T-helper 1 cell treated with Interleukin-12 subunit alpha and Interleukin-12 subunit beta and Interleukin-4 antibody, amounts not matched to agents 30 μg/mL and 1 μg/mL, for 36 hours (primary cell): ENCODE data around the gene PLAAT4.

Experiments used
- H3K27ac Mint-ChIP-seq: one replicate; pipeline ENCODE4 v1.8.0; 2021; ENCODE audit warnings: mild to moderate bottlenecking, mixed read lengths
- H3K27me3 Mint-ChIP-seq: one replicate; pipeline ENCODE4 v1.8.0; 2021; ENCODE audit warnings: low read depth, mixed read lengths
- H3K36me3 Mint-ChIP-seq: one replicate; pipeline ENCODE4 v1.8.0; 2021; ENCODE audit warnings: low read depth, mixed read lengths
- H3K4me1 Mint-ChIP-seq: one replicate; pipeline ENCODE4 v1.8.0; 2021; ENCODE audit warnings: low read depth, mixed read lengths
- H3K4me3 Mint-ChIP-seq: one replicate; pipeline ENCODE4 v1.8.0; 2021; ENCODE audit warnings: mild to moderate bottlenecking, moderate library complexity, mixed read lengths
- H3K9me3 Mint-ChIP-seq: one replicate; pipeline ENCODE4 v1.8.0; 2021; ENCODE audit warnings: mixed read lengths

PLAAT4 gene, protein sequence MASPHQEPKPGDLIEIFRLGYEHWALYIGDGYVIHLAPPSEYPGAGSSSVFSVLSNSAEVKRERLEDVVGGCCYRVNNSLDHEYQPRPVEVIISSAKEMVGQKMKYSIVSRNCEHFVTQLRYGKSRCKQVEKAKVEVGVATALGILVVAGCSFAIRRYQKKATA

DNA sequence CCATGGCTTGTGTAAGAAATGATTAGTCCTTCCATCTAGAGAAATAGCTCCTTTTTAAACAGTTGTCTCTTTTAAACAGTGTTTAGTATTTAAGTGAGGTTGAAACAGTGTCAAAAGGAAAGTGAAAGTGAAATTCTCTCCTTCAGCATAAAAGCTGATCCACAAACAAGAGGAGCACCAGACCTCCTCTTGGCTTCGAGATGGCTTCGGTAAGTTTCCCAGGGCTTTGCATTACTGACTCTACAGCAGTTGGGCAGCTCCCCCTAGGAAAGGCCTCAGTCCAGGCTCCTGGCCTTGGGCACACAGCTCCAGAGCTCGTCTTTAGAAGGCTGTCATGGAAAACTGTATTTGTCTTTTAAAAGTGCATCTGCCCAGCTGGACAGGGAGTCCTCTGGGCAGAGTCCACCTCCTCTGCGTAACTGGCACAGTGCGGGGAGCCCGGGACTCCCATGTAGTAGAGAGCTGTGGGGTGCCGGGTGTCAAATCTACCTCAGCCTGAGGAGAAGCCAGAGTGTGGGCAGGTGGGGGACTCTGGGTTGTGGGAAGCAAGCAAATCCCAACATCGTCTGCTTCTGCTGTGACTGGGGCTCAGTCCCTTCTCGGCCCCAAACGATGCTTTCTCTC is at the start of gene PLAAT4:
Gene PLAAT4, plus strand, starts transcription at position 140 of the 624 bp plus-strand sequence. Its CDS starts 61 bp downstream, at position 201.
- Mint-ChIP-seq H3K9me3 (no peaks in the 10 kb centered on the region), H3K4me3 (peak within 1 kb of the TSS; percentile 87), H3K27me3 (no peaks in the 10 kb centered on the region), H3K36me3 (peaks cover 5% of the 10 kb centered on the region), H3K27ac (peak within 1 kb of the TSS; percentile 96), H3K4me1 (peaks cover 73% of the 10 kb centered on the region)

DNA sequence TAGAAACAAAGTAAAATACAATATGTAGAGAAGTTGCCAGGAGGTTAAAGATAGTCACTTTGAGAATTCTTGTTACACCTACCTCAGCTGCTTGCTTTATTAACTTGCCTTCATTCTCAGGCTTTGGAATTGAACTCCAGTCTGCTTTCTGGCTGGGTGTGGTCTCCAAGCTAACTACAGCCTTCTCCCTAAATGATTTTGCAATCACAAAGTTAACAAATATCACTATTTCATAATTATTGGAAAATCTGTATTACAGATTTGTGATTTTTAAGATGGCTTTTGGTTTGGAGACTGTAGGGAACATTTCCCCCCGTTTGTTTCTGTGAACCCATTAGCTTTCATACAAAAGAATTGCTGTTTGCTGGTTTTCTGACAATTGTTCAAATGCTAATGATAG is 47.8 kb upstream of the PLAAT4 start:
- peaks cover 5% of the 10 kb centered on the region for H3K4me1 Mint-ChIP-seq
- no peak overlapping the region for H3K4me3 Mint-ChIP-seq
- H3K27ac Mint-ChIP-seq = no peak overlapping the region
- peaks cover 16% of the 10 kb centered on the region for H3K9me3 Mint-ChIP-seq
- no peaks in the 10 kb centered on the region for H3K36me3 Mint-ChIP-seq
- peaks cover 85% of the 10 kb centered on the region for H3K27me3 Mint-ChIP-seq

DNA sequence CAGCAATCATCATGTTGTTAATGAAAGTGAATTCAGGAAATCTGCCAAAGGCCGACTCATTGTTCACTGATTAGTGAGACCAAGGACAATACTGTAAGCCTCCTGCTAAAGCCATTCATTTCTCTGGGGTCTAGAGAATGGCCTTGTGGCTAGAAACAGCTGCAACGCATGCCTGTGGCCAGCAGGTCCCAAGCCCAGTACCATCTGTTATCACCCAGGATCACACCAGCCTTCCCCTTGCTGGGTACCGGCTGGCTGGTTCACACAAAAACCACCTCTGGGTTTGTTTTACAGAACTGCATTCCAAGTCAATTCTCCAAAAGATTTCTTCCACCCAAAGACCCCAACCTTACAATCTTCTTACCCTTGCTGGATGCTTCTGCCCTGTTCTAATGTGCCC is 46.7 kb upstream of the PLAAT4 start:
- Mint-ChIP-seq H3K4me1 (peaks cover 5% of the 10 kb centered on the region), H3K27me3 (peaks cover 84% of the 10 kb centered on the region), H3K27ac (no peak overlapping the region), H3K36me3 (no peaks in the 10 kb centered on the region), H3K4me3 (no peak overlapping the region), H3K9me3 (peaks cover 8% of the 10 kb centered on the region)

DNA sequence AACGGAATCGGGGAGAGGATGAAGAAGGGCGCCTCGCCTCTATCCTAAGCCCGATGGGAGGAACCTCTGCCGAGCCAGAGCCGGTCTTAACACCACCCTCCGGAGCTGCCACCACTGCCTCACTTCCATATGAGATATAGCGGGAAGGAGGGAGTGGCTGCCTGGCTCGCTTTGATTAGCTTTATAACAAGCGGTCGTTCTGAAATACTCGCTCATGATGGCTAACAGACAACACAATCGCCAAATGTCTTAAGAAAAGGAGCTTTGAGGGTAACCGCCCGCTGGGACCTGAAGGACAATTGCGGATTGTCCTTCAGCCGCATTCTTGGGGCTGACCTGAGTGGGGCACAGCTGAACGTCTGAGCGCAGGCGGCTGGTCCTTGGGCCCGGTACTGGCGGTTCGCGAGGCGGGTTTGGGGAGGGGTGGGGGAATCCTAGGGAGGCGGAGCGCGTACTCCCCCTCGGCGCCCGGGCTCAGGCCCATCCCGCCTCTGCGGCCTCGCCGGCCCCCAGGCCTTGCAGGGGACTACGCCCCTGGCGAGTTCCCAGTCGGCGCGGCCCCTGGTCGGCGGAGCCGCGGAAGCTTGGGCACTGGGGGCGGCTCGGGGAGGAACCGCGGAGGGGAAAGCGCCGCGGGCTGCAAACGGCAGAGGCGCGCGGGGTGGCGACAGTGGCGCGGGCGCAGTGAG is 45.9 kb upstream of the PLAAT4 start, which contains the start of gene PLAAT5:
Gene PLAAT5, minus strand, starts transcription at position 617 of the 689 bp plus-strand sequence. Its CDS starts 133 bp downstream, at position 484.
- Mint-ChIP-seq H3K27ac (no peak within 1 kb of the TSS), H3K4me3 (peak within 1 kb of the TSS; percentile 48), H3K9me3 (peaks cover under 1% of the 10 kb centered on the region), H3K36me3 (no peaks in the 10 kb centered on the region), H3K4me1 (peaks cover 5% of the 10 kb centered on the region), H3K27me3 (peaks cover 79% of the 10 kb centered on the region)

DNA sequence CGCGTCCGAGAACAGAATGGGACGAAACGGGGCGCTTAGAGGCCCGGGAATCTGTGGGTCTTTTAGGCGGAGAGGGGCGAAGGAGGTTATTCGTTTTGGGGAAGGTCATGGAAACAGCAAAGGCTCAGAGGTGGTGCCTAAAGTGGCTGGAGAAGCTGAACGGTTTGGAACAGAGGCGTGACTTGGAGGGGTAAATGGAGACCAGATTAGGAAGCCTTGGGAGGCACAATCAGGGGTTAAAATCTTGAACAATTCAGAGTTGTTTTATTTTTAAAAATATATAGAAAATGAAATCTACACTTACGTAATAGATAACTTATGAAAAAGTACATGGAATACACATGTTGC is 45.4 kb upstream of the PLAAT4 start:
- peaks cover 5% of the 10 kb centered on the region for H3K4me1 Mint-ChIP-seq
- H3K9me3 Mint-ChIP-seq = no peaks in the 10 kb centered on the region
- no peak overlapping the region for H3K27ac Mint-ChIP-seq
- peaks cover 77% of the 10 kb centered on the region for H3K27me3 Mint-ChIP-seq
- H3K4me3 Mint-ChIP-seq = peak overlapping the region; percentile 48
- H3K36me3 Mint-ChIP-seq = no peaks in the 10 kb centered on the region

DNA sequence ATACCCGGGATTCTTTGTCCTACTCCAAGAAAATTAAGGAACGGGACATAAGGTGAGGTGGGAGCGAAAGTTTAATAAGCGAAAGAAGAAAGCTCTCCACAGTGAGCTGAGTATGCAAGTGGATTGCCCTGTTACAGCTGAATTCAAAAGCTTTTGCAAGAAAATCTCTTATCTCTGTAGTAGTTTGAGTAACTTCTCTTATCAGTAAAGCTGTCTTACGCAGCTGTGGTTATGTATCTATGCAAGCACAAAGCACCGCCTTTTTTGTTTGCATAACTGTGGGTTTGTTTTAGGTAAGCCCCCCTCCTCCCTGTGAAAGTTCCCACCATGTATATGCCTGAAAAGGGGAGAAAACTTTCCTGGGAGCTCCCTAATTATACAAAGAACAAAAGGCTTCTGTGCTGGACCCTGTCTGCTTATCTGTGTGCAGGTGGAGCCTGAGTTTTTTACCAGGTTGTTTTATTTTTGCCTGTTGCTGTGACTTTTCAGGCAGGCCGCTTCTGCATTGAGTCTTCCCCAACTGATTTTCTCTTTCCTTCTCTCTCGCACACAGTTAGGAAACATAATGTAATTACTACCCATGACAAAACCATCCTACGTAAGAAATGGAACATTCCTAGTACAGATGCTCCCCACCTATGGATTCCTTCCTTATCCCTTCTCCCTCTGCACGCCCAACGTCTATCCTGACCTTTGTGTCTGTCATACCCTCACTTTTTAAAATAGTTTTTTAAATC is 44.8 kb upstream of the PLAAT4 start:
- peaks cover 5% of the 10 kb centered on the region for H3K4me1 Mint-ChIP-seq
- no peak overlapping the region for H3K27ac Mint-ChIP-seq
- H3K9me3 Mint-ChIP-seq = no peaks in the 10 kb centered on the region
- H3K4me3 Mint-ChIP-seq = no peak overlapping the region
- no peaks in the 10 kb centered on the region for H3K36me3 Mint-ChIP-seq
- H3K27me3 Mint-ChIP-seq = peaks cover 78% of the 10 kb centered on the region

DNA sequence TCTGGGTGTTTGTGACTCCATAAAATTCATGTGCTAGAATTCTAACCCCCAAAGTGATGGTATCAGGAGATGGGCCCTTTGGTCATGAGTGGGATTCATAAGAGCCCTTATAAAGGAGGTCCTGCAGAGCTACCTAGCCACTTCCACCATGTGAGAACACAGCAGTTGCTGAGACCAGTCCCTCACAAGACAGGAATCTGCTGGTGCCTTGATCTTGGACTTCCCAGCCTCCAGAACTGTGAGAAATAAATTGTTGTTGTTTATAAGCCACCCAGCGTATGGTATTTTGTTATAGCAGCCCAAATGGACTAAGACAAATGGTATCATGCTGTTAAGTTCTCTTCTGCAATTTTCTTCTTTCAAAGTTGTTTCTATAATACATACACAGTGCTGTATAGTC is 44.2 kb upstream of the PLAAT4 start:
- Mint-ChIP-seq H3K4me3 (no peak overlapping the region), H3K4me1 (peaks cover 5% of the 10 kb centered on the region), H3K27ac (no peak overlapping the region), H3K36me3 (no peaks in the 10 kb centered on the region), H3K9me3 (no peaks in the 10 kb centered on the region), H3K27me3 (peaks cover 80% of the 10 kb centered on the region)

DNA sequence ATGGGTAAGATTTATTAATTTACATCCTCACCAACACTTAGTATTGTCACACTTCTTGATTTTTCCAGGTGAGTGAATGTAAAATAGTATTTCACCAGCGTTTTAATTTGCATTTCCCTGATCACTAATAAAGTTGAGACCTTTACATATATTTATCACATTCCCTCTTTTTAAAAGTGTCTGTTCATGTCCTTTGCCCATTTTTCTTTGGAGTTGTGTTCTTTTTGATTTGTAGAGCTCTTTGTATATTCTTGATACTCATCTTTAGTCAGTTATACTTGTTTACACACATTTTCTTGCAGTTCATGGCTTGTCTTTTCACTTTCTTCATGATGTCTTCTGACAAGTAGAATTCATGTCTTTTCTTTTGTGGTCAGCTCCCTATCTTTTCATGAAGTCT is 43.5 kb upstream of the PLAAT4 start:
- Mint-ChIP-seq H3K36me3 (no peaks in the 10 kb centered on the region), H3K9me3 (no peaks in the 10 kb centered on the region), H3K4me1 (peaks cover 5% of the 10 kb centered on the region), H3K27me3 (peaks cover 80% of the 10 kb centered on the region), H3K27ac (no peak overlapping the region), H3K4me3 (no peak overlapping the region)

DNA sequence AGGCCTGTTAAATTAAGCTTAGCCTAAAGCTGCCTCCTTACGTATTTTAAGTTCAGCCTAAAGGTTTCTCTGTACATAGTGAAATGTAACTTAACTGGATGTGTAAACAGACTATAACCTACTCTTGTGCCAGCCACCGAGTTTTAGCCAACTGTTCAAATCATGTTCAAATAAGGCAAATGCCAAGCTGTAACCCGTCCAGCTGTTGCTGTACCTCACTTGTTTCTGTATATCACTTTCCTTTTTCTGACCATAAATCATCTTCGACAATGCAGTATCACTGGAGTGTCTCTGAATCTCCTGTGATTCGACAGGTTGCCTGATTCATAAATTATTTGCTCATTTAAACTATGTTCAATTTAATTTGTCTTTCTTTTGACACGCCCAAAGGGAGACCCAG is 41.6 kb upstream of the PLAAT4 start:
- Mint-ChIP-seq H3K36me3 (no peaks in the 10 kb centered on the region), H3K27me3 (peaks cover 69% of the 10 kb centered on the region), H3K9me3 (peaks cover 8% of the 10 kb centered on the region), H3K4me1 (peaks cover 5% of the 10 kb centered on the region), H3K4me3 (no peak overlapping the region), H3K27ac (no peak overlapping the region)

DNA sequence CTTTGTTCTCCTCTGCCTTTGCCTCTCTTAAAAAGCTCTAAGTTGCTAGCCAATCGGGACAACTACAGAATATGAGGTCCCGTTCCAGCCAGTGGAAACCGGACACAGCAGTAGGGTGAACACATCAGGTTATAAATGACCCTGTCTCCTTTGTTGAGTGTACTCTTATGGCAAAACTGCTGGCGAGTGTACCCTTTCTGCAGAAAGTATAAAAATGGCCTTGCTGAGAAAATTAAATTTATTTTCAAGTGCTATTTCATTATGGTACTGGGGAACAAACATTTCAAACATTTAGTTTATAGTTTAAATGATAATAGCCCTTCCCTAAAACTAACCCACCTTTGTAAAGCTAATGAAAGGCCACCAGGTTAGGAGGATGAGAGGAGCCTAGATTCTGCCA is 36.7 kb upstream of the PLAAT4 start:
- Mint-ChIP-seq H3K27me3 (peaks cover 26% of the 10 kb centered on the region), H3K4me1 (peaks cover 4% of the 10 kb centered on the region), H3K4me3 (no peak overlapping the region), H3K36me3 (peaks cover 4% of the 10 kb centered on the region), H3K27ac (no peak overlapping the region), H3K9me3 (peaks cover 17% of the 10 kb centered on the region)

DNA sequence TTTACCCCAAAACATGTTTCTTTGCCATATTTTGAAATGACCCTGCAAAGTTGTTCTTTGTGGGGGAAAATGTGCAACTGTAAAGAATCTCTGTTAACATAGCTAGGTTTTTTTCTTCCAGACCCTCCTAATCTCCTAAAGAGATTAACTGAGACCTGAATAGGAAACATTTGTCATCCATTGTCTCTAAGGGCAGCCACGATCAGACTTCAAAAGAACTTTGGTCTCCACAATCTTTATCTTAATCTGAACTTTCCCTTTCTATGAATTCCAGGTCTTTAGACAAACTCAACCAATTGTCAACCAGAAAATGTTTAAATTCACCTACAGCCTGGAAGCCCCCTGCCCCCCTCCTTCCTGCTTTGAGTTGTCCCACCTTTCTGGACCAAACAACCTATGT is 35.4 kb upstream of the PLAAT4 start:
- Mint-ChIP-seq H3K36me3 (peaks cover 4% of the 10 kb centered on the region), H3K9me3 (peaks cover 17% of the 10 kb centered on the region), H3K4me3 (no peak overlapping the region), H3K27ac (no peak overlapping the region), H3K4me1 (peaks cover 7% of the 10 kb centered on the region), H3K27me3 (peaks cover 20% of the 10 kb centered on the region)

DNA sequence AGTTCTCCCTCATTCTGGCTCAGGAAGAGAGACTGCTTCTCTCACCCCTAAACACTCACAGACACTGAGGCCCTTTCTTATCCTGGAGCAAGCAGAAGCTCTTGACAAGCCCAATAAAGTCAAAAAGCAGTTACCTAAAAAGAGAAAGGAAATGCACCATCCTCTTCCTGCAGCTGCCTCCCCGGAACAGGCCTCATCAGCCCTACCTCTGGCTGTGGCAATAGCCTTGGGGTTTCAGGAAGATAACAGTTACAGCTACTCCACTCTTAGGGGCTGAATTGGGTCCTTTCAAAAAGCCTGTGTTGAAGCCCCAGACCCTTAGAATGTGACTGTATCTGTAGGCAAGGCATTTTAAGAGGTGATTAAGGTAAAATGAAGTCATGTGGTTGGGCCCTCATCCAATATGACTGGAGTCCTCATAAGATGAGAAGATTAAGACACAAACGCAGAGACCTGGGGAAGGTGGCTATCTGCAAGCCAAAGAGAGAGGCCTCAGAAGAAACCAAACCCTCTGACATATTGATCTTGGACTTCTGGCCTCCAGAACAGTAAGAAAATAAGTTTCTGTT is 34.3 kb upstream of the PLAAT4 start:
- H3K36me3 Mint-ChIP-seq = peaks cover 4% of the 10 kb centered on the region
- peaks cover 7% of the 10 kb centered on the region for H3K4me1 Mint-ChIP-seq
- peaks cover 13% of the 10 kb centered on the region for H3K27me3 Mint-ChIP-seq
- no peak overlapping the region for H3K27ac Mint-ChIP-seq
- H3K4me3 Mint-ChIP-seq = no peak overlapping the region
- H3K9me3 Mint-ChIP-seq = peaks cover 17% of the 10 kb centered on the region

DNA sequence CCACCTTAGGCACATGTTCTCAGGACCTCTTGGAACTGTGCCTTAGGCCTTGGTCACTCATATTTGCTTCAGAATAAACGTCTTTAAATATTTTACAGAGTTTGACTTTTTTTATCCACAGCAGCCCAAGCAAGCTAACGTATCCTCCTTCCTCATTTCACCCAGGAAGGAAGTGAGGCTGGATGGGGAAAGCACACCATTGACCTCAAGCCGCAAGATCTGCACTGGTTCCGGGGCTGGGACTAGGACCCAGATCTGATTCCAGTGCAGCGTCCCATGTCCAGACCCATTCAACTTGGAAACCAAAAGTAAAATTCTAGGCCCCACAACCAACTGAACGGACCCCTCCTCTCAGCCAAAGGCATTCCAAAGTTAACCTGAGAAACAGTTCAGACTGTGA is 33.1 kb upstream of the PLAAT4 start:
- Mint-ChIP-seq H3K36me3 (peaks cover 4% of the 10 kb centered on the region), H3K4me3 (no peak overlapping the region), H3K4me1 (peaks cover 9% of the 10 kb centered on the region), H3K27me3 (peaks cover 4% of the 10 kb centered on the region), H3K9me3 (peaks cover 17% of the 10 kb centered on the region), H3K27ac (no peak overlapping the region)

DNA sequence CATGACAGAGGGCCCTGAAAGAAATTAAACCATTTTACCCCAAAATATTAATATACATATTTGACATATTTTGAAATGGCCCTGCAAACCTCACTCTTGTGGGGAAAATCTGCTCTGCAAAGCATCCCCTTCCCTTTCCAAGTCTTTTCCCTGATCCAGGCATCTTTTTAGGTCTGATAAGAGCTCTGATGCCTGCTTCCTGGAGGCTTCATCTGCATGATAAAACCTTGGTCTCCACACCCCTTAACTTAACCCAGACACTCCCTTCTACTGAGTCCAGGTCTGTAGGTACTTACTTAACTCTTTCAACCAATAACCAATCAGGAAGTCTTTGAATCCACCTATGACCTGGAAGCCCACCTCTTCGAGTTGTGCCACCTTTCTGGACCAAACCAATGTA is 32.6 kb upstream of the PLAAT4 start:
- H3K9me3 Mint-ChIP-seq = peaks cover 17% of the 10 kb centered on the region
- H3K4me3 Mint-ChIP-seq = no peak overlapping the region
- no peak overlapping the region for H3K27ac Mint-ChIP-seq
- H3K36me3 Mint-ChIP-seq = peaks cover 4% of the 10 kb centered on the region
- H3K4me1 Mint-ChIP-seq = peaks cover 9% of the 10 kb centered on the region
- no peaks in the 10 kb centered on the region for H3K27me3 Mint-ChIP-seq
